ENCODE data around the gene ELOVL7. TPM values are rescaled to one million over a fixed set of nuclear protein-coding genes. Genes with fewer than 3 reads are reported as not detected.

ELOVL7 gene
- total RNA-seq, 1 experiment from 2014 or later, result 20.0 TPM

GRCh38 chr5:60887096-60887495 lies 43.0 kb upstream of the ELOVL7 start:
- H3K4me1 ChIP-seq (ENCODE audit: control insufficient read depth in 1 of 2, insufficient read depth in 2 of 2, low read length in 2 of 2), result no peaks in the 10 kb centered on the region
- no peak overlapping the region for H3K4me2 ChIP-seq (ENCODE audit: low read length)
- no peak overlapping the region for H2AFZ ChIP-seq (ENCODE audit: low read depth, low read length, poor library complexity, severe bottlenecking)
- no peak for DNase-seq (ENCODE audit: low read depth, low spot score)
- no peak overlapping the region for H3K9ac ChIP-seq (ENCODE audit: low read length)
- no peak overlapping the region for H3K4me3 ChIP-seq (replicated peaks in 1 of 2; ENCODE audit: low read depth in 1 of 2, low read length in 2 of 2)
- CTCF ChIA-PET, result no interaction called here
- no peaks in the 10 kb centered on the region for H3K9me3 ChIP-seq (ENCODE audit: control insufficient read depth in 1 of 2, insufficient read depth in 1 of 2, low read depth in 1 of 2, low read length in 2 of 2)
- intact Hi-C loops (cut with micrococcal nuclease), result no loop called here
- H3K27ac ChIP-seq (ENCODE audit: low read depth, low read length), result no peak overlapping the region
- no peaks in the 10 kb centered on the region for H3K27me3 ChIP-seq (ENCODE audit: insufficient read depth, low read length)
- H4K20me1 ChIP-seq (ENCODE audit: insufficient read depth), result no peaks in the 10 kb centered on the region
- H3K36me3 ChIP-seq (ENCODE audit: control insufficient read depth in 1 of 2, insufficient read depth in 2 of 2, low read length in 2 of 2), result no peaks in the 10 kb centered on the region
- BruUV-seq (replicated peaks), result no TSS peak
- POLR2A ChIA-PET, result no interaction called here
- no peaks in the 10 kb centered on the region for H3K79me2 ChIP-seq (ENCODE audit: insufficient read depth, low read length)
- RAD21 ChIA-PET (ENCODE audit: low non-redundant PET in 1 of 2, low total read pairs in 2 of 2, uncharacterized antibody in 2 of 2, unreplicated experiment in 2 of 2), result no interaction called here
- TF ChIP-seq REST (IDR thresholded peaks at IDR 0.05; ENCODE audit: low read depth), result no peak
- TF ChIP-seq MAX (IDR thresholded peaks at IDR 0.05), result no peak
- no peak for TF ChIP-seq ZFX (IDR thresholded peaks at IDR 0.05)
- TF ChIP-seq EGR1 (IDR thresholded peaks at IDR 0.05; ENCODE audit: low read depth), result no peak
- no peak for ATAC-seq
- no peaks in the 10 kb centered on the region for H3K9me2 ChIP-seq (ENCODE audit: insufficient read depth)

- Histone ChIP-seq H3K36me3 (ENCODE audit: control insufficient read depth in 1 of 2, insufficient read depth in 2 of 2, low read length in 2 of 2) (no peaks in the 10 kb centered on the region), H3K4me1 (ENCODE audit: control insufficient read depth in 1 of 2, insufficient read depth in 2 of 2, low read length in 2 of 2) (no peaks in the 10 kb centered on the region), H3K4me3 (replicated peaks in 1 of 2; ENCODE audit: low read depth in 1 of 2, low read length in 2 of 2) (no peak overlapping the region), H3K79me2 (ENCODE audit: insufficient read depth, low read length) (no peaks in the 10 kb centered on the region), H4K20me1 (ENCODE audit: insufficient read depth) (no peaks in the 10 kb centered on the region), H3K4me2 (ENCODE audit: low read length) (no peak overlapping the region), H3K27me3 (ENCODE audit: insufficient read depth, low read length) (no peaks in the 10 kb centered on the region), H2AFZ (ENCODE audit: low read depth, low read length, poor library complexity, severe bottlenecking) (no peak overlapping the region), H3K9me3 (ENCODE audit: control insufficient read depth in 1 of 2, insufficient read depth in 1 of 2, low read depth in 1 of 2, low read length in 2 of 2) (no peaks in the 10 kb centered on the region), H3K9ac (ENCODE audit: low read length) (no peak overlapping the region), H3K9me2 (ENCODE audit: insufficient read depth) (no peaks in the 10 kb centered on the region), H3K27ac (ENCODE audit: low read depth, low read length) (no peak overlapping the region)
- no TSS peak for BruUV-seq (replicated peaks)
- CTCF ChIA-PET, result no interaction called here
- no peak for DNase-seq (ENCODE audit: low read depth, low spot score)
- TF ChIP-seq RAD21 (IDR thresholded peaks at IDR 0.05; ENCODE audit: low read depth) (no peak), ZNF274 (IDR thresholded peaks at IDR 0.05; ENCODE audit: low read depth, low read length) (no peak), TCF7L2 (IDR thresholded peaks at IDR 0.05; ENCODE audit: borderline replicate concordance, extremely low read depth, insufficient read depth, insufficient read length) (no peak), SIN3A (IDR thresholded peaks at IDR 0.05; ENCODE audit: low read depth) (no peak), YY1 (IDR thresholded peaks at IDR 0.05; ENCODE audit: extremely low read depth, insufficient replicate concordance, low read depth, low read length) (no peak), CEBPB (IDR thresholded peaks at IDR 0.05; ENCODE audit: low read depth) (no peak), MAX (IDR thresholded peaks at IDR 0.05) (no peak), CBX3 (IDR thresholded peaks at IDR 0.05; ENCODE audit: low read depth) (no peak), POLR2A (IDR thresholded peaks at IDR 0.05; ENCODE audit: borderline replicate concordance, extremely low read depth, insufficient read depth, insufficient read length) (no peak), POLR2AphosphoS5 (IDR thresholded peaks at IDR 0.05; ENCODE audit: low read depth, low read length) (no peak), ZFX (IDR thresholded peaks at IDR 0.05) (no peak)
- POLR2A ChIA-PET, result no interaction called here
- ATAC-seq, result no peak
- RAD21 ChIA-PET (ENCODE audit: low non-redundant PET in 1 of 2, low total read pairs in 2 of 2, uncharacterized antibody in 2 of 2, unreplicated experiment in 2 of 2), result no interaction called here
- intact Hi-C loops (cut with micrococcal nuclease), result no loop called here
Observed at GRCh38 chr5:60886158-60886557, 42.1 kb upstream of the ELOVL7 start.
